SK-N-MC (cell line): ENCODE measurements around the gene TLR9.

Source experiments
- DNase-seq: peaks from one replicate; pipeline ENCODE4 v3.0.0-alpha.2; 2011; ENCODE audit warnings: low read depth, low spot score
- H3K27ac ChIP-seq: fragments of 200-600 bp; sonication (generic); 2 replicates; pipeline ENCODE4 v1.5.1; 2016; ENCODE audit warnings: mixed run types
- H3K36me3 ChIP-seq: fragments of 200-600 bp; sonication (generic); 2 replicates; pipeline ENCODE4 v1.6.1; 2017; ENCODE audit warnings: antibody characterized with exemption, low read length, mixed read lengths; ENCODE audit not compliant: insufficient read depth
- H3K4me3 ChIP-seq: fragments of 200-600 bp; sonication (generic); 2 replicates; pipeline ENCODE4 v1.5.1; 2016
- H3K9ac ChIP-seq: fragments of 200-600 bp; sonication (generic); 2 replicates; pipeline ENCODE4 v1.8.0; 2017; ENCODE audit warnings: mixed run types, mixed read lengths; ENCODE audit not compliant: insufficient read length
- H3K9me3 ChIP-seq: fragments of 200-600 bp; sonication (generic); 2 replicates; pipeline ENCODE4 v1.6.1; 2017; ENCODE audit warnings: low read depth, mild to moderate bottlenecking, antibody characterized with exemption, low read length, moderate library complexity, mixed read lengths
- EZH2 ChIP-seq: fragments of 200-600 bp; sonication (generic); IDR thresholded peaks from one replicate; pipeline ENCODE4 v1.6.1; 2017; ENCODE audit warnings: antibody characterized with exemption
- FOXP2 ChIP-seq: optimal IDR thresholded peaks from 2 replicates; pipeline ENCODE3; 2011; ENCODE audit warnings: mild to moderate bottlenecking, moderate library complexity; ENCODE audit not compliant: insufficient read depth; ENCODE audit errors: extremely low read length, control extremely low read depth
- POLR2AphosphoS5 ChIP-seq: IDR thresholded peaks from 2 replicates; pipeline ENCODE4 v1.6.1; 2012; ENCODE audit warnings: mild to moderate bottlenecking, low read depth, low read length, borderline replicate concordance

Gene TLR9

GRCh38 chr3:52174896-52175295, 50.5 kb downstream of the TLR9 start:
- Histone ChIP-seq H3K36me3 (no peaks in the 10 kb centered on the region), H3K27ac (no peak overlapping the region), H3K4me3 (no peak overlapping the region), H3K9ac (no peak overlapping the region), H3K9me3 (no peaks in the 10 kb centered on the region)
- TF ChIP-seq POLR2AphosphoS5 (no peak), EZH2 (no peak), FOXP2 (no peak)
- no peak for DNase-seq

GRCh38 chr3:52173101-52173500, 52.3 kb downstream of the TLR9 start:
- Histone ChIP-seq H3K9me3 (no peaks in the 10 kb centered on the region), H3K36me3 (no peaks in the 10 kb centered on the region), H3K27ac (no peak overlapping the region), H3K9ac (no peak overlapping the region), H3K4me3 (no peak overlapping the region)
- DNase-seq: no peak
- no peak for TF ChIP-seq POLR2AphosphoS5
- TF ChIP-seq EZH2: no peak
- no peak for TF ChIP-seq FOXP2

- H3K36me3 ChIP-seq: no peaks in the 10 kb centered on the region
- DNase-seq: no peak
- no peak overlapping the region for H3K27ac ChIP-seq
- no peak for TF ChIP-seq EZH2
- TF ChIP-seq FOXP2: no peak
- no peak for TF ChIP-seq POLR2AphosphoS5
- H3K9me3 ChIP-seq: no peaks in the 10 kb centered on the region
- H3K4me3 ChIP-seq: no peak overlapping the region
- no peak overlapping the region for H3K9ac ChIP-seq
Measured at GRCh38 chr3:52172262-52172757, 53.1 kb downstream of the TLR9 start.

- Histone ChIP-seq H3K9me3 (no peaks in the 10 kb centered on the region), H3K9ac (no peak overlapping the region), H3K27ac (no peak overlapping the region), H3K4me3 (no peak overlapping the region), H3K36me3 (no peaks in the 10 kb centered on the region)
- DNase-seq: no peak
- TF ChIP-seq EZH2 (no peak), FOXP2 (no peak), POLR2AphosphoS5 (no peak)
Measured at GRCh38 chr3:52171514-52172261, 53.8 kb downstream of the TLR9 start.
